ENCODE data around the gene SMAD6.

Gene SMAD6

DNA sequence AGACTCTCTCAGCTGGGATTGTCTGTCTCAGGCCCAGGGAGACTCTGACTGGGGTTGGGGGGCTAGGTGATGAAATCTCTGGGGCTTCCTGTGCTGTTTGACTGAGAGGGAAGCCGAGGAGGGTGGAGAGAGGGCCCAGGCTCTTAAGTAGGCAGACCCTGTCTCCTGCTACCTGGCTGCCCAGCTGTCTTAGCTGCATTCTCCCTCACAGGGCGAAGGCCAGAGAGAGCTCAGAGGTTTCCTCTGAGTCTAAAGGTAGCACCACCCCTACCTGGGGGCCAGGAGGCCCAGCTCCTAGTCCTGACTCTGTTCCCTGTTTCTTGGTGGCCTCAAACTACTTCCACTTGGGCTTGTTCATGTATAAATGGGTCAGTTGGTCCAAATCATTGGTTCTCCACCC lies 24.4 kb downstream of the SMAD6 start:
- TF ChIP-seq, protein P1, sequence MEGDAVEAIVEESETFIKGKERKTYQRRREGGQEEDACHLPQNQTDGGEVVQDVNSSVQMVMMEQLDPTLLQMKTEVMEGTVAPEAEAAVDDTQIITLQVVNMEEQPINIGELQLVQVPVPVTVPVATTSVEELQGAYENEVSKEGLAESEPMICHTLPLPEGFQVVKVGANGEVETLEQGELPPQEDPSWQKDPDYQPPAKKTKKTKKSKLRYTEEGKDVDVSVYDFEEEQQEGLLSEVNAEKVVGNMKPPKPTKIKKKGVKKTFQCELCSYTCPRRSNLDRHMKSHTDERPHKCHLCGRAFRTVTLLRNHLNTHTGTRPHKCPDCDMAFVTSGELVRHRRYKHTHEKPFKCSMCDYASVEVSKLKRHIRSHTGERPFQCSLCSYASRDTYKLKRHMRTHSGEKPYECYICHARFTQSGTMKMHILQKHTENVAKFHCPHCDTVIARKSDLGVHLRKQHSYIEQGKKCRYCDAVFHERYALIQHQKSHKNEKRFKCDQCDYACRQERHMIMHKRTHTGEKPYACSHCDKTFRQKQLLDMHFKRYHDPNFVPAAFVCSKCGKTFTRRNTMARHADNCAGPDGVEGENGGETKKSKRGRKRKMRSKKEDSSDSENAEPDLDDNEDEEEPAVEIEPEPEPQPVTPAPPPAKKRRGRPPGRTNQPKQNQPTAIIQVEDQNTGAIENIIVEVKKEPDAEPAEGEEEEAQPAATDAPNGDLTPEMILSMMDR (IDR thresholded peaks at IDR 0.05; ENCODE audit: insufficient read depth, low read depth, low read length, missing control alignments) = no peak
- no peak overlapping the region for H3K4me3 ChIP-seq (ENCODE audit: low read length)
- DNase-seq (ENCODE audit: low read depth) = no peak

DNA sequence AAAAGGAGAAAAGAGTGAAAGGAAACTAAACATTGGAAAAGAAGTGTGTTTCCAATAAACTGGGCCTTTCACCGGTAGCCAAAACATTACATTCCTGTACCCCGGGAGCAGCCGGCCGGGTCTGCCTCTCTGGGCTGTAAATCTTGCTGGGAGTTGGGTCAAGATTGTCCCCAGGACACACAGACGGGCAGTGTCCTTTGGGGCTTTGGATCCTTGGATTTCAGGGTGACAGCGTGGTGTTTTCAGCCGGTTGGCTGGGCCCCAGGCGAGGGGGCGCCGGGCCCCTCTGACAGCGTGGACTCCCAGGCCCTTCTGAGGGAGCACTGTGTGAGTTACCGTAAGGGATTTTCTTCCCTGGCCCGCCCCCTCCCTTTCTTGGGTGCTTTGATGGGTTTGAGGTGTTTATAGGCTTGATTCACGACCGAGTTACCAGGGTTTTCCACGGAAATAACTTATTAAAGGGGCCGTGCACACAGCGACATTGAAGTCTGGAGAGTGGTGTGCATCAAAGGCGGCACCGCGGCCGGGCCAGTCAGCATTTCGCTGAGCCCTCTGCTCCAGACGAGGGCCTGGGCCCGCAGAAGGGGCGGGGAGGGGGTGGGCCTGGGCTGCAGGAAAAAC lies 27.4 kb downstream of the SMAD6 start:
- H3K4me3 ChIP-seq (ENCODE audit: low read length) = no peak overlapping the region
- TF ChIP-seq, protein P1 (IDR thresholded peaks at IDR 0.05; ENCODE audit: insufficient read depth, low read depth, low read length, missing control alignments) = no peak
- DNase-seq (ENCODE audit: low read depth) = no peak

DNA sequence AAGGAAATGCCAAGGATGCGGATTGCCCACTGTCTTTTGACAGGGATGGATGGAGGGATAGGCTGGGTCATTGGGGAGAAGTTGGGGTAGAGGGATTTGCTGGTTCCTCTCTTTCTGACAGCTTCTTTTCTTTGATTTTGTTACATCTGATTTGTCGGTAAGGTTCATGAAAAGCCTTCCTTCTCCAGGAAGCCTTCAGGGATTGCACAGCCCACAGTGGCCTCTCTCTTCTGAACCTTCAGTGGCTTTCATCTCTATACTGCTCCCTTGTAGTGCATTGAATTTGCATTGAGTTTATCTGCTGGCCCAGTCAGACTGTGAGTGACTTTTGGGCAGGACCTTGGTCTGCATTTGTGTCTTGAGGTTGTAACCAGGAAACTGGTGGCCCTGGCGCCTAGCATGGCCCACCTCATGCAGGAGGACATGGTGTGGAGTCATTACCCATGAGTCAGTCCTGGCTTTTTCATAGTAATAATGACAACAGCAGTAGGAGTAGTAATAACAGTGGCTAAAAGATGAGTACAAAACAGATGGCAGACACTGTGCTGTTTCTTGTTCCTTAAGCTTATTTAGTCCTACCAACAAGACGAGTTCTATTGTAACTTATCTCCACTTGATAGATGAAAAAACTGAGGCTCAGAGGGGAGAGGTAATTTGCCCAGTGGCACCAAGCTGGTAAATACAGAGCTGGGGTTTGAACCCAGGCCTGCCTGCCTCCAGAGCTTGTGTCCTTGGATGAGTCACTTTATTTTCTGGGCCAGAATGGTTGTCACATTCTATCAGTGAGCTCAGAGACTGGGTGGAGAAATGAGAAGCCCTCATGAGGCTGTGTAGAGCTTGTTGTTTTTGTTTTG lies 28.4 kb downstream of the SMAD6 start:
- TF ChIP-seq, protein P1 (IDR thresholded peaks at IDR 0.05; ENCODE audit: insufficient read depth, low read depth, low read length, missing control alignments) = no peak

DNA sequence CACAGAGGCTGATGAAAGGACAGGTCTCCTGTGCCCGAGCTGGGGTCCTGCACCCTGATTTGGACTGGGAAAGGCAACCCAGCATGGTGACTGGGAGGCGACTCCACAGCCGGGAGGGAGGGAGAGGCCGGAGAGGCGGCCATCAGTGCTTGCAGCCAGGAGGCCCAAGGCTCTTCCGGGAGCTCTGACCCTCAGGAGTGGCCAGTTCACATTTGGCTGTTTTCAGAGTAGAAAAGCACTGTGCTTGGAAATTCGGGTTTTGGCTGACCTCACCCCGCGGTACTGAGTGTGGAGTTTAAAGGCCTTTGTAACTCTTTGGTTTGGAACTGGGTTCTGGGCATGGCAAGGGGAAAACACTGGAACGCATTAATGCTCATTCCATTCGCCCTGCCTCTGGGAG lies 31.9 kb downstream of the SMAD6 start:
- TF ChIP-seq, protein P1 (IDR thresholded peaks at IDR 0.05; ENCODE audit: insufficient read depth, low read depth, low read length, missing control alignments) = no peak
- H3K4me3 ChIP-seq (ENCODE audit: low read length) = no peak overlapping the region
- DNase-seq (ENCODE audit: low read depth) = no peak

More for the DNA sequence above, 28.4 kb downstream of the SMAD6 start:
- H3K4me3 ChIP-seq (ENCODE audit: low read length) = no peak overlapping the region
- peak; percentile 33 for DNase-seq (ENCODE audit: low read depth)

DNA sequence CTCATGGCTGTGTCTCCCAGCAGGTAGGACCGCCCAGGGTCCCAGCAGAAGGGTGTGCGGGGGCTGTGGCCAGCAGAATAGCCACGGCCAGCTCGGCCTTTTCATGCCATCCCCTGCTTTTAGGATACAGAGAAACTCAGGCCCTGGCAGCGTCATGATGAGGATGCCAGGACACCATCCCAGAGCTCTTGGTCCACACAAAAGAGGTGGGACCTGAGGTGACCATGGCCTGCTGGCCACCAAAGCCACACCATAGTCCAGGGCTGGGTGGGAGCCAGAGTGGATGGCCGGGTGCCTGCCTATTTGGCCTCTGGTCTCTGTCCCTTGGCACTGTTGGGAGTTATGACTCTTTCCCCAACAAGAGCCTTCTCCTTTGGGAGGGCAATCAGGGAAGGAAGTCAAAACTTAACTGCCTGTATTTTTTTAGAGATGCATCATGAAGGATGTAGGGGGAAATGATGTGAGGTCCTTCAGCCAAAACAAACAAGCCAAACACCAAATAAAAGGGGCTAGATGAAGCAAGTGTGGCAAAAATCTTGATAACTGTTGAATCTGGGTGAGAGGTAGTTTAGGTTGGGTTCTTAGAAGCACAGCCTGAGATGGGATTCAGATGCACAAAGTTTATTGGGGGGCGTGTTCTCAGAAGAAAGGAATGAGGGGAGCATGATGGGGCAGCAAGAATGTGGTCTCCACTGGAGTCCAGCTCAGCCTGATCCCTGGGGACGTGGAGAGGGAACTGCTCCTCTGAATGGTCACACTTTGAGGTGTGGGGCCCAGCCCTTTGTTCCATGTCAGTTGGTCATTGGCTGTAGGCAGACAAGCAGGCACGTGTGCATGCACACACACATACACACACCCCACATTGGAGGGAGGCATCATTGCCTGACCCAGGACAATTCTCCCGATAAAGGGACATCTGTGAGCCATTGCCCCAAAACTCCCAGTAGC lies 33.2 kb downstream of the SMAD6 start:
- TF ChIP-seq, protein P1 (IDR thresholded peaks at IDR 0.05; ENCODE audit: insufficient read depth, low read depth, low read length, missing control alignments) = no peak
- H3K4me3 ChIP-seq (ENCODE audit: low read length) = no peak overlapping the region
- DNase-seq (ENCODE audit: low read depth) = no peak

DNA sequence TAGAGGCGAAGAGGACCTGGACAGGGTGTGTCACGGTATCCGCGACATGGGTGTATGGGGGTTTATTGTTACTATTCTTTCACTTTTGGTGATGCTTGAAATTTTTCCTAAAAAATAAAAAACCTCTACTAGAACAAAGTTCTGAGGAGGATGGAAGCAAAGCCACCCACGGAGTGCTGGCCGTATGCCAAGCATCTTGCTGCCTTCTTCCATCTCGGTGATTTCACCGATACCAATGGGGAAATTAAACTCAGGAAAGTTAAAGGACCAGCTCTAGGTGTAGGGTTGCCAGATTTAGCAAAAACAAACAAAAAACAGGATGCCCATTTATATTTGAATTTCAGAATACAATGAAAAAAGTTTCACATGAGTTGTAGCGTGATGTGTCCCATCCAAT lies 33.9 kb downstream of the SMAD6 start:
- TF ChIP-seq, protein P1 (IDR thresholded peaks at IDR 0.05; ENCODE audit: insufficient read depth, low read depth, low read length, missing control alignments) = no peak
- H3K4me3 ChIP-seq (ENCODE audit: low read length) = no peak overlapping the region
- DNase-seq (ENCODE audit: low read depth) = no peak
